Naive thymus-derived CD4-positive, alpha-beta T cell (primary cell): Measurements from ENCODE around the gene SNX1. TPM values are rescaled to one million over a fixed set of nuclear protein-coding genes. Genes with fewer than 3 reads are reported as not detected.
A peak's percentile ranks its signal among the peaks of the same experiment; 100 is the strongest.

Experiments
- ATAC-seq: fragments of 150-1000 bp; cut with Tn5 transposase; 2 replicates; pipeline ENCODE4 v1.10.0; 2021; ENCODE audit warnings: mild to moderate bottlenecking, moderate library complexity
- CTCF ChIA-PET: fragments of 350-600 bp; sonication (Branson Sonifier 250); formaldehyde crosslinking; loops from one replicate; lab custom pipeline; 2021; ENCODE audit warnings: antibody characterized with exemption; lab: Charles Lee
- POLR2A ChIA-PET: fragments of 350-600 bp; sonication (Branson Sonifier 250); formaldehyde crosslinking; loops from one replicate; lab custom pipeline; 2021; ENCODE audit warnings: antibody characterized with exemption, inconsistent platforms; lab: Charles Lee
- DNase-seq, 9 donors: peaks; one replicate each; pipeline versions ENCODE4 v3.0.0 to v3.0.0-alpha.2; 2020 to 2022; ENCODE audit warnings: mixed read lengths in 1 of 9
- H3K27ac ChIP-seq: one replicate; pipeline ENCODE4 v1.7.0; 2013; ENCODE audit warnings: mild to moderate bottlenecking, low read depth, low read length, moderate library complexity
- H3K27me3 ChIP-seq, 2 donors: one replicate each; pipeline ENCODE4 v1.7.0; 2013; ENCODE audit warnings: low read length in 2 of 2, mild to moderate bottlenecking in 2 of 2, moderate library complexity in 2 of 2; ENCODE audit not compliant: control insufficient read depth in 2 of 2, insufficient read depth in 2 of 2
- H3K36me3 ChIP-seq, 3 experiments: 1 replicate in 2 of 3; 2 replicates in 1 of 3; pipeline ENCODE4 v1.7.0; 2013; ENCODE audit warnings: low read length in 3 of 3, mild to moderate bottlenecking in 3 of 3, moderate library complexity in 1 of 3; ENCODE audit not compliant: insufficient read depth in 3 of 3, control insufficient read depth in 2 of 3
- H3K4me1 ChIP-seq, 2 donors: one replicate each; pipeline ENCODE4 v1.7.0; 2013; ENCODE audit warnings: low read length in 2 of 2, mild to moderate bottlenecking in 2 of 2, moderate library complexity in 1 of 2; ENCODE audit not compliant: control insufficient read depth in 2 of 2, insufficient read depth in 2 of 2
- H3K4me3 ChIP-seq: 2 replicates; pipeline ENCODE4 v1.7.0; 2013; ENCODE audit warnings: mild to moderate bottlenecking, low read length
- H3K9me3 ChIP-seq, 3 experiments: 1 replicate in 2 of 3; 2 replicates in 1 of 3; pipeline ENCODE4 v1.7.0; 2013; ENCODE audit warnings: low read length in 3 of 3; ENCODE audit not compliant: control insufficient read depth in 2 of 3
- H3K27ac Mint-ChIP-seq, 9 donors: one replicate each; pipeline ENCODE4 v1.8.0; 2020 to 2022; ENCODE audit warnings: mixed read lengths in 9 of 9, mild to moderate bottlenecking in 8 of 9, moderate library complexity in 5 of 9, inconsistent platforms in 2 of 9
- H3K27me3 Mint-ChIP-seq, 5 donors: one replicate each; pipeline ENCODE4 v1.8.0; 2021 to 2022; ENCODE audit warnings: mixed read lengths in 5 of 5, mild to moderate bottlenecking in 1 of 5
- H3K36me3 Mint-ChIP-seq, 5 donors: one replicate each; pipeline ENCODE4 v1.8.0; 2020 to 2022; ENCODE audit warnings: mixed read lengths in 5 of 5, mild to moderate bottlenecking in 3 of 5, inconsistent platforms in 1 of 5
- H3K4me1 Mint-ChIP-seq, 7 donors: one replicate each; pipeline ENCODE4 v1.8.0; 2020 to 2022; ENCODE audit warnings: mixed read lengths in 7 of 7, mild to moderate bottlenecking in 3 of 7, inconsistent platforms in 1 of 7
- H3K4me3 Mint-ChIP-seq, 10 donors: one replicate each; pipeline ENCODE4 v1.8.0; 2020 to 2022; ENCODE audit warnings: mild to moderate bottlenecking in 10 of 10, mixed read lengths in 10 of 10, moderate library complexity in 6 of 10, inconsistent platforms in 2 of 10
- H3K9me3 Mint-ChIP-seq, 11 donors: one replicate each; pipeline ENCODE4 v1.8.0; 2020 to 2022; ENCODE audit warnings: mixed read lengths in 11 of 11, mild to moderate bottlenecking in 4 of 11, inconsistent platforms in 1 of 11, moderate library complexity in 1 of 11
- intact Hi-C, 2 donors: fragments of 100-400 bp; cut with micrococcal nuclease; formaldehyde crosslinking; loops; one replicate each; pipeline ENCODE4 v1.15.1; 2023
- polyA plus RNA-seq, 2 donors: library from polyadenylated mRNA; unstranded; fragments of 300-500 nt; fragmentation: Illumina TruSeq; gene quantifications; one replicate each; pipeline ENCODE4 v1.2.3, GENCODE V29; 2021
- total RNA-seq, 6 experiments: library from RNA in 5 of 6; stranded (reverse) in 5 of 6; gene quantifications; 1 replicate in 5 of 6; 2 replicates in 1 of 6; pipeline ENCODE4 v1.2.3 and lab custom pipeline; 2021 to 2026

SNX1 gene, protein sequence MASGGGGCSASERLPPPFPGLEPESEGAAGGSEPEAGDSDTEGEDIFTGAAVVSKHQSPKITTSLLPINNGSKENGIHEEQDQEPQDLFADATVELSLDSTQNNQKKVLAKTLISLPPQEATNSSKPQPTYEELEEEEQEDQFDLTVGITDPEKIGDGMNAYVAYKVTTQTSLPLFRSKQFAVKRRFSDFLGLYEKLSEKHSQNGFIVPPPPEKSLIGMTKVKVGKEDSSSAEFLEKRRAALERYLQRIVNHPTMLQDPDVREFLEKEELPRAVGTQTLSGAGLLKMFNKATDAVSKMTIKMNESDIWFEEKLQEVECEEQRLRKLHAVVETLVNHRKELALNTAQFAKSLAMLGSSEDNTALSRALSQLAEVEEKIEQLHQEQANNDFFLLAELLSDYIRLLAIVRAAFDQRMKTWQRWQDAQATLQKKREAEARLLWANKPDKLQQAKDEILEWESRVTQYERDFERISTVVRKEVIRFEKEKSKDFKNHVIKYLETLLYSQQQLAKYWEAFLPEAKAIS
- total RNA-seq: 100 to 1,000 TPM; 117 to 161 (median 153) TPM
- 10 to 100 TPM; 61.3 to 84.4 TPM for polyA plus RNA-seq
- total RNA-seq (lab: John Stamatoyannopoulos, UW): 96.9 reads per million, percentile 84 among the genes with 10 or more reads in this experiment

DNA sequence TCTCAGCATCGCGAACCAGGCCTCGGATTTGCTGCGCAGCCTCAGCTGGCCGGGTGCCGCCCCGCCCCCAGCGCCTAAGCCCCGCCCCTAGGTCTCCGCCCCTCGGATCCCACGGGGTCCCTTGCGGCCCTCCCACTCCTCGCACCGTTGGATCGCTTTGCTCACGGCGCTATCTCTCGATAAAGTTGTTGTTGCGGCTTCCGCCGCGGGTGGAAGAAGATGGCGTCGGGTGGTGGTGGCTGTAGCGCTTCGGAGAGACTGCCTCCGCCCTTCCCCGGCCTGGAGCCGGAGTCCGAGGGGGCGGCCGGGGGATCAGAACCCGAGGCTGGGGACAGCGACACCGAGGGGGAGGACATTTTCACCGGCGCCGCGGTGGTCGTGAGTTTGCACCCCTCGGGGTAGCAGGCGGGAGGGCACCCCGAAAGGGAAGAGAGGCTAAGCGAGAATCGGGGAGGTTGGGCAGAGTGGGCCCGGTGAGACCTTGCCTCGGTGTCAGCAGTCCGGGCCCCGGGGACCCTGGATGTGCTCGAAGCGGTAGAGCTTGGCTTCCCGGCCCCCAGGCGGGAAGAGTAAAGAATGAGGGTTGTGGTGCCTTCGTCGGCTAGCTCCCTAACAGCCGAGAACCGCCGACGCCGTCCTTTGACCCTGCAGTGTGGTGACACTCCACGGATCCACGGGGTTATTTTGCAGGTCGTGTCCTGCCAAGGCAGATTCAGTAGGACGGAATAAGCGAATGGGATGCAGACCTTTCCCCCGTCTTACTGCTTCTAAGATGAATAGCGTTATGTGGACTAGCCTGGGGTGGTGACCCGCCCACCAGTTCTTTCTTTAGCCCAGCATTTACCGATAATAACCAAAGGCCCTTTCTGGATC lies at the start of gene SNX1:
Gene SNX1 (plus strand): TSS at position 188 of the 873 bp plus-strand sequence. CDS start 32 bp downstream, at position 220.
- Histone ChIP-seq H3K27ac (peak within 1 kb of the TSS; percentile 88), H3K4me3 (peak within 1 kb of the TSS; percentile 87), H3K36me3 (peaks cover 0 to 5% (median 0%) of the 10 kb centered on the region in 3 experiments), H3K27me3 (no peaks in the 10 kb centered on the region), H3K9me3 (no peaks in the 10 kb centered on the region), H3K4me1 (peaks cover 41 to 48% of the 10 kb centered on the region in 2 donors)
- ChIA-PET POLR2A (interaction anchor here (0.6 to 3.0 kb wide), 10 partner anchors 9 to 494 kb away, joined by 3 to 9 read pairs (median 4); partner anchors contain the start of genes PPIB and TRIP4), CTCF (interaction anchor here (1.6 kb wide), 1 partner anchor 67 kb away, joined by 5 read pairs; the partner anchor contains the start of gene PPIB)
- ATAC-seq: peak; percentile 90
- no peaks in the 10 kb centered on the region for H3K9me3 Mint-ChIP-seq
- intact Hi-C loops: loop anchor here (1.0 to 10.0 kb wide), 14 partner anchors 57 to 1209 kb away; partner anchors contain the start of genes APH1B (in 1 of the 2), CSNK1G1 (in 1 of the 2), PCLAF (in 1 of the 2) and PDCD7 (in 1 of the 2)
- H3K4me3 Mint-ChIP-seq: peak within 1 kb of the TSS; percentile 92 to 100 (median 98)
- peak; percentile 78 to 95 (median 94) for DNase-seq
- H3K27ac Mint-ChIP-seq: peak within 1 kb of the TSS; percentile 98 to 100 (median 99)
- H3K27me3 Mint-ChIP-seq: no peaks in the 10 kb centered on the region
- peaks cover 0 to 4% (median 0%) of the 10 kb centered on the region in 5 donors for H3K36me3 Mint-ChIP-seq
- H3K4me1 Mint-ChIP-seq: peaks cover 41 to 92% (median 79%) of the 10 kb centered on the region in 7 donors

DNA sequence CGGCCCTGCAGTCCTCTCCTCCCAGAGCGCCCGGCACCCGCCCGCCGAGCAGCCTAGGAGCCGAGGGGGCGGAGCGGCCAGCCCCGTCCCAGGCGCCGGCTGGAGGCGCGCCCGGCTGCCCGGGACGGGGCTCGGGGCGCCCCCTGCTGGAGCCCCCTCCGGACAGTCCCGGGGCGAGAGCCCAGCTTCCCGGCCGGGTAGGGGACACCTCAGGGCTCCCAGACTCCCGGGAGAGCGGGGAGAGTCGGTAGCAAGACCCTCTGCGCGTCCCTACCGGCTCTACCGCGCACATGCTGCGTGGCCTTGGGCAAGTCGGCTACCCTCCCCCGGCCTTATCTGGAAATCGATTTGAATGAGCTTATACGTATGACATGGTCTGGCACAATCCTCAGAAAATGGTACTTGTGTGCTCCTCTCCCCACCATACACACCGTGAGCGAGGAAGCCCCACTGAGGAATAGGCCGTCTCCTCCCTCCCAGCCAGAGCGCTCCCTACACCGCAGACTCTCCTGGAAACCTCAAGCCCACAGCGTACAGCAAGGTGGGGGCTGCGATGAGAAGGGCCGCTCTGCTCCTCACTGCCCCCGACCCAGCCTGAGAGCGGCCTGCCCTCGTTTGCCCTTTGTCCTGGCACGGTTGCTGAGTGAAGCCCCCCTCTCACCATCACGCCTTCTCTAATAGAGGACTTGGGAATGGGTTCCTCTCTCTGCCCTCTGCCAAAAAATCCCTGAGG lies 49.2 kb upstream of the SNX1 start, which contains the start of gene DAPK2:
Gene DAPK2 (minus strand): TSS at position 65 of the 733 bp plus-strand sequence. CDS start 6,224 bp downstream, outside the sequence.
- peaks cover 5 to 30% (median 10%) of the 10 kb centered on the region in 7 donors for H3K4me1 Mint-ChIP-seq
- no peaks in the 10 kb centered on the region for H3K9me3 ChIP-seq
- H3K4me1 ChIP-seq: peaks cover 0 to 5% of the 10 kb centered on the region in 2 donors
- DNase-seq (peak; percentile 29 to 83 (median 63)), ATAC-seq (peak; percentile 91)
- H3K36me3 Mint-ChIP-seq: no peaks in the 10 kb centered on the region
- H3K27me3 Mint-ChIP-seq: peaks cover 4 to 41% (median 13%) of the 10 kb centered on the region in 5 donors
- H3K27me3 ChIP-seq: no peaks in the 10 kb centered on the region
- peak within 1 kb of the TSS; percentile 55 for H3K4me3 ChIP-seq
- no peak within 1 kb of the TSS for H3K27ac ChIP-seq
- peak within 1 kb of the TSS in 5 of 9 donors; percentile 28 to 88 (median 61) for H3K27ac Mint-ChIP-seq
- CTCF ChIA-PET: interaction anchor here (0.7 to 5.8 kb wide), 10 partner anchors 11 to 435 kb away, joined by 3 to 51 read pairs (median 4); no protein-coding TSS in a partner anchor
- no peaks in the 10 kb centered on the region for H3K36me3 ChIP-seq
- intact Hi-C loops: loop anchor here (1.0 to 5.0 kb wide), 9 partner anchors 36 to 436 kb away; partner anchors contain the start of gene HERC1 (in 1 of the 2)
- peak within 1 kb of the TSS; percentile 74 to 85 (median 82) for H3K4me3 Mint-ChIP-seq
- POLR2A ChIA-PET: no interaction called here
- no peaks in the 10 kb centered on the region for H3K9me3 Mint-ChIP-seq

DNA sequence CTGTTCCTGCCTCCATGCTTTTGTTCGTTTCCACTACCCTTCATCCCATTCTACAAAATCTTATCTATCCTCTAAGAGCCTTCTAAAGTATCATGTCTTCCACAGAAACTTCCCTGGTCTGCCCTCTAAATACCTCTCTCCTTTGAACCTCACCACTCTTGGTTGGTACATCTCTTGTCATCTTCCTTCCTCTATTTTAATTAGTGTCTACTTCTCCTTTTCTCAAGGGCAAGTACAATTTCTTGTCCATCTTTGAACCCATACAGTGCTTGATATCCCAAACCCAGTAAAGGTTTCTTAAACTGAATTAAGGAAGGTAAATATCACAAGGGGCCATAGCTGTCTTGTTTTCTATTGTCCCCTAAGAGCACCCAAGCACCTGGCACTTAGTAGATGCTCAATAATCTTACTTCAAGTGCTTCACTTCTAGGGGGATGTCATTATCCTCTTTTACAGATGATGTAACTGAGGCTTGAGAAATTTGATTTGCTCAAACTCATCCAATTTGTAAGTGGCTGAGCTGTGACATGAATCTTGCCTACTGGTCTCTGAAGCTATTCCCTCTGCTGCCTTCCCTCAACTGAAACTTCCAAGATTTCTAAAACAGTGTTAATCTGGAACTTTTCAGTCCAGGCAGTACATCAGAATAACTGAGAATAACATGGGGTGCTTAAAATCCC lies 46.9 kb upstream of the SNX1 start:
- POLR2A ChIA-PET: no interaction called here
- intact Hi-C loops: loop anchor here in 1 of 2 donors (5.0 kb wide), 3 partner anchors 157 to 297 kb away; partner anchors contain the start of gene HERC1
- H3K4me3 Mint-ChIP-seq: peak overlapping the region in 1 of 10 donors; percentile 6

DNA sequence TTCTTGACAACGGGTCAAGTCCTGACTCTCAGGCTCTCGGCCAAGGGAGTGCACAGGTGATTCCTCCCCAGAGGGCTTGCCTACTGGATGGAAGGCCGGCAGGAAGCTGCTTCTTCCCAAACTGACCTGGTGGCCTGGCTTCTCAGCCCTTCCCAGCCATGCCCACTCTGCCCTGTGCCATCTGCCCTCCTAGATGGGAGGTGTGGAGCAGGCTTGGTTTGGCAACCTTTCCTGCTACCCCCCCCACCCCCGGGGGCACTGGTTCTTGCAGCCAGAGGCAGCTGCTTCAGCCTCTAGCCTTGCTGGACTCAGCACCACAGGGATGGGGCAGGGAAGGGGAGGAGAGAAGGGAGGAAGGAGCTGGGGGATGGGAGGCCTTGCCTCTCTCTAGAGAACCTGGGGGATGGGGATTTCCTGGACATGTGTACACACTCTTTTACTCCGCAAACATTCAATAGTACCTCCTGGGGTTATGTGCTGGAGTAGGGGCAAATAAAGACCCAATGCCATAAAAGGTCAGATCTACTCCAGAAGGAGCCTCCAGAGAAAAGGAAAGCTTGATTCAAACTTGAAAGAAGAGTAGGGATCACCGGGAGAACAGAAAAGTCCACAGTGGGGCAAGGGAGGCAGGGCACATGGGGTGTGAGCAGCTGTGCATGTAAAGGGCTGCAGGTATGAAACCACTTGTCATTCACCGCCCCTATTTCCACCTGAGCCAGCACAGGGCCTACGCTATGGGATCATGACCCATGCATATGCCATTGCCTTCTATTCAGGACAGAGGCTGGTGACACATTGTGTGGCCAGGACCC lies 45.3 kb upstream of the SNX1 start:
- no peak overlapping the region for H3K4me3 ChIP-seq
- H3K36me3 Mint-ChIP-seq: no peaks in the 10 kb centered on the region
- no peak overlapping the region for H3K4me3 Mint-ChIP-seq
- no peaks in the 10 kb centered on the region for H3K9me3 ChIP-seq
- POLR2A ChIA-PET: no interaction called here
- H3K27me3 ChIP-seq: no peaks in the 10 kb centered on the region
- no peak overlapping the region for H3K27ac ChIP-seq
- CTCF ChIA-PET: interaction anchor here (0.7 to 1.3 kb wide), 2 partner anchors 154 to 298 kb away, joined by 3 read pairs; no protein-coding TSS in a partner anchor
- no peaks in the 10 kb centered on the region for H3K9me3 Mint-ChIP-seq
- peak overlapping the region in 4 of 9 donors; percentile 21 to 80 (median 47) for H3K27ac Mint-ChIP-seq
- H3K4me1 ChIP-seq: peaks cover 0 to 5% of the 10 kb centered on the region in 2 donors
- ATAC-seq (no peak), DNase-seq (no peak)
- H3K36me3 ChIP-seq: no peaks in the 10 kb centered on the region
- intact Hi-C loops: no loop called here
- H3K27me3 Mint-ChIP-seq: peaks cover 4 to 21% (median 13%) of the 10 kb centered on the region in 5 donors
- H3K4me1 Mint-ChIP-seq: peaks cover 5 to 21% (median 10%) of the 10 kb centered on the region in 7 donors

More for the DNA sequence above, 46.9 kb upstream of the SNX1 start:
- H3K4me1 Mint-ChIP-seq: peaks cover 5 to 30% (median 10%) of the 10 kb centered on the region in 7 donors
- no peak overlapping the region for H3K27ac ChIP-seq
- no peaks in the 10 kb centered on the region for H3K9me3 ChIP-seq
- no peaks in the 10 kb centered on the region for H3K36me3 Mint-ChIP-seq
- peak; percentile 23 for ATAC-seq
- peaks cover 0 to 5% of the 10 kb centered on the region in 2 donors for H3K4me1 ChIP-seq
- no peak overlapping the region for H3K4me3 ChIP-seq
- no peaks in the 10 kb centered on the region for H3K9me3 Mint-ChIP-seq
- H3K36me3 ChIP-seq: no peaks in the 10 kb centered on the region
- no peaks in the 10 kb centered on the region for H3K27me3 ChIP-seq
- H3K27me3 Mint-ChIP-seq: peaks cover 4 to 31% (median 13%) of the 10 kb centered on the region in 5 donors
- CTCF ChIA-PET: interaction anchor here (0.7 to 5.8 kb wide), 2 partner anchors 296 to 299 kb away, joined by 3 to 51 read pairs; no protein-coding TSS in a partner anchor
- H3K27ac Mint-ChIP-seq: peak overlapping the region in 1 of 9 donors; percentile 2
- no peak for DNase-seq

DNA sequence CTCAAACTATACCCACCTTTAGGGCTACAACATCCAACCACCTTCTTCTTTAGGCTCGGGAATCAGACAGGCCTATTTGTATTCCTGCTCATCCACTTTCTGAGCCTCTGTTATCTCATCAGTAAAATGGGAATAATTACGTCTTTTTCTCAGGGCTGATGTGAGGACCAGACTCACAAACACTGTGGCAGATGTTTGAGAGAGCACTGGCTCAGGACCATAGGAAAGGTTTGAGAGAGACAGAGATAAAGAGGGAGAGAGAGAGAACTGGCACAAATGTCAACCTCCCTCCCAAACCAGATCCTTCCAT lies 44.7 kb upstream of the SNX1 start:
- ATAC-seq (no peak), DNase-seq (no peak)
- ChIA-PET CTCF (interaction anchor here (0.7 kb wide), 1 partner anchor 154 kb away, joined by 3 read pairs; no protein-coding TSS in a partner anchor), POLR2A (no interaction called here)
- intact Hi-C loops: no loop called here
- Histone ChIP-seq H3K27me3 (no peaks in the 10 kb centered on the region), H3K9me3 (no peaks in the 10 kb centered on the region), H3K36me3 (no peaks in the 10 kb centered on the region), H3K27ac (no peak overlapping the region), H3K4me3 (no peak overlapping the region), H3K4me1 (peaks cover 0 to 5% of the 10 kb centered on the region in 2 donors)
- Mint-ChIP-seq H3K27me3 (peaks cover 4 to 21% (median 13%) of the 10 kb centered on the region in 5 donors), H3K4me1 (peaks cover 5 to 21% (median 10%) of the 10 kb centered on the region in 7 donors), H3K9me3 (no peaks in the 10 kb centered on the region), H3K27ac (peak overlapping the region in 1 of 9 donors; percentile 19), H3K4me3 (no peak overlapping the region), H3K36me3 (no peaks in the 10 kb centered on the region)
